NCI-H510A (cell line): ENCODE measurements around the gene RBM34.
A peak's percentile ranks its signal among the peaks of the same experiment; 100 is the strongest.
"Not testable (repeated sequence)": the region's sequence is repeated elsewhere in the genome, so short reads cannot be mapped to it uniquely, and the experiment has no call there.

Experiments used
- DNase-seq: peaks from one replicate; lab custom pipeline; 2025; lab: John Stamatoyannopoulos, UW

Gene RBM34

GRCh38 chr1:235160957-235161684, at the start of gene RBM34:
Gene RBM34 (minus strand): TSS chr1:235161250. CDS start chr1:235161226, 24 bp downstream.
- peak; percentile 69 for DNase-seq

- DNase-seq: no peak
These were observed 46.1 kb upstream of the RBM34 start for GRCh38 chr1:235207209-235207565.

GRCh38 chr1:235206533-235207208, 45.6 kb upstream of the RBM34 start:
- no peak for DNase-seq

GRCh38 chr1:235205687-235206086, 44.6 kb upstream of the RBM34 start:
- no peak for DNase-seq

- DNase-seq: no peak
These were observed 42.4 kb upstream of the RBM34 start for GRCh38 chr1:235203428-235203827.

- not testable (repeated sequence) for DNase-seq
These were observed 41.4 kb upstream of the RBM34 start for GRCh38 chr1:235202447-235202846.

- no peak for DNase-seq
These were observed 38.4 kb upstream of the RBM34 start for GRCh38 chr1:235199441-235199840.

- DNase-seq: no peak
These were observed 29.4 kb upstream of the RBM34 start for GRCh38 chr1:235190431-235190830.

GRCh38 chr1:235187316-235187715, 26.3 kb upstream of the RBM34 start:
- no peak for DNase-seq

- DNase-seq: no peak
These were observed 20.7 kb upstream of the RBM34 start for GRCh38 chr1:235181561-235182245.

GRCh38 chr1:235180916-235181460, 19.9 kb upstream of the RBM34 start:
- DNase-seq: no peak

- no peak for DNase-seq
These were observed 15.4 kb upstream of the RBM34 start for GRCh38 chr1:235176486-235176885.

- DNase-seq: no peak
These were observed 8.9 kb upstream of the RBM34 start for GRCh38 chr1:235169986-235170385.

GRCh38 chr1:235168375-235168774, 7.3 kb upstream of the RBM34 start:
- no peak for DNase-seq

- no peak for DNase-seq
These were observed 756 bp upstream of the RBM34 start for GRCh38 chr1:235161685-235162327.

GRCh38 chr1:235160383-235160956, 580 bp downstream of the RBM34 start:
- no peak for DNase-seq

- not testable (repeated sequence) for DNase-seq
These were observed 1.1 kb downstream of the RBM34 start for GRCh38 chr1:235159930-235160329.

GRCh38 chr1:235159284-235159683, 1.8 kb downstream of the RBM34 start:
- DNase-seq: not testable (repeated sequence)

GRCh38 chr1:235158680-235159079, 2.4 kb downstream of the RBM34 start:
- no peak for DNase-seq

- no peak for DNase-seq
These were observed 3.9 kb downstream of the RBM34 start for GRCh38 chr1:235157150-235157549.

- DNase-seq: no peak
These were observed 4.3 kb downstream of the RBM34 start for GRCh38 chr1:235156740-235157139.

GRCh38 chr1:235156265-235156664, 4.8 kb downstream of the RBM34 start:
- DNase-seq: no peak
